ENCODE measurements around the gene PREX1. TPM values are rescaled to one million over a fixed set of nuclear protein-coding genes. Genes with fewer than 3 reads are reported as not detected.

PREX1 gene
- polyA plus RNA-seq, 1 donor (not counting 4 experiments of a cell fraction or from before 2014, with no cell fraction given): 0.22 TPM

DNA sequence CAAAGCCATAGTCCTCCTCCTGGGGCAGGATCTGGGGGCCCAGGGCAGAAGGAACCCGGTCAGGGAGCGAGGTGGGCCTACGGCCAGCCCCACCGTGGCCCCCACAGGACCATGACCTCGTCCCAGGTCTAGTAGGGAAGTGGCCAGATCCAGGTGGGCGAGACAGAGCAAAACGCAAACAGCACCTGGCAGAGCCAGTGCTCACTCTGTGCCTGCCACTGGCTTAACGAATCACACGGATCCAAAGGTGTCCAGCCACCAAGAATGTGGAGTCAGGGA, 169.7 kb downstream of the PREX1 start:
- no peak overlapping the region for H2AFZ ChIP-seq (ENCODE audit: control insufficient read depth, low read length)
- no peaks in the 10 kb centered on the region for H3K9me3 ChIP-seq (ENCODE audit: control insufficient read depth, low read depth, low read length)
- H3K79me2 ChIP-seq (ENCODE audit: control insufficient read depth, insufficient read depth, low read length): no peaks in the 10 kb centered on the region
- peaks cover 40% of the 10 kb centered on the region for H3K27me3 ChIP-seq (ENCODE audit: control insufficient read depth, extremely low read depth, insufficient read depth, low read length)
- no peak overlapping the region for H3K4me3 ChIP-seq (ENCODE audit: control insufficient read depth in 2 of 3, extremely low read depth in 1 of 3, insufficient read depth in 2 of 3, low read depth in 1 of 3, low read length in 3 of 3)
- no peak overlapping the region for H3K9ac ChIP-seq (ENCODE audit: control insufficient read depth, extremely low read depth, insufficient read depth, low read length)
- H3K27ac ChIP-seq (ENCODE audit: control insufficient read depth, insufficient read depth, low read length): no peak overlapping the region
- H3K36me3 ChIP-seq (ENCODE audit: control insufficient read depth in 2 of 2, extremely low read depth in 1 of 2, insufficient read depth in 2 of 2, low read length in 2 of 2): no peaks in the 10 kb centered on the region
- FAIRE-seq: no peak
- H3K4me1 ChIP-seq (ENCODE audit: control insufficient read depth, extremely low read depth, insufficient read depth, low read length): no peaks in the 10 kb centered on the region
- no peak overlapping the region for H3K4me2 ChIP-seq (ENCODE audit: control insufficient read depth, extremely low read depth, insufficient read depth, low read depth, low read length)
- TF ChIP-seq EZH2 (IDR thresholded peaks at IDR 0.05; ENCODE audit: low read length): no peak
- TF ChIP-seq, protein P1, sequence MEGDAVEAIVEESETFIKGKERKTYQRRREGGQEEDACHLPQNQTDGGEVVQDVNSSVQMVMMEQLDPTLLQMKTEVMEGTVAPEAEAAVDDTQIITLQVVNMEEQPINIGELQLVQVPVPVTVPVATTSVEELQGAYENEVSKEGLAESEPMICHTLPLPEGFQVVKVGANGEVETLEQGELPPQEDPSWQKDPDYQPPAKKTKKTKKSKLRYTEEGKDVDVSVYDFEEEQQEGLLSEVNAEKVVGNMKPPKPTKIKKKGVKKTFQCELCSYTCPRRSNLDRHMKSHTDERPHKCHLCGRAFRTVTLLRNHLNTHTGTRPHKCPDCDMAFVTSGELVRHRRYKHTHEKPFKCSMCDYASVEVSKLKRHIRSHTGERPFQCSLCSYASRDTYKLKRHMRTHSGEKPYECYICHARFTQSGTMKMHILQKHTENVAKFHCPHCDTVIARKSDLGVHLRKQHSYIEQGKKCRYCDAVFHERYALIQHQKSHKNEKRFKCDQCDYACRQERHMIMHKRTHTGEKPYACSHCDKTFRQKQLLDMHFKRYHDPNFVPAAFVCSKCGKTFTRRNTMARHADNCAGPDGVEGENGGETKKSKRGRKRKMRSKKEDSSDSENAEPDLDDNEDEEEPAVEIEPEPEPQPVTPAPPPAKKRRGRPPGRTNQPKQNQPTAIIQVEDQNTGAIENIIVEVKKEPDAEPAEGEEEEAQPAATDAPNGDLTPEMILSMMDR (optimal IDR thresholded peaks at IDR 0.05 in 1 of 3, IDR thresholded peaks at IDR 0.05 in 1 of 3, conservative IDR thresholded peaks at IDR 0.05 in 1 of 3; ENCODE audit: extremely low read depth in 1 of 3, insufficient read depth in 2 of 3, low read length in 3 of 3): no peak
- H4K20me1 ChIP-seq (ENCODE audit: control insufficient read depth, extremely low read depth, insufficient read depth, low read length): no peaks in the 10 kb centered on the region
- no peaks in the 10 kb centered on the region for H3K9me1 ChIP-seq (ENCODE audit: control insufficient read depth, extremely low read depth, insufficient read depth, low read length)
- DNase-seq (ENCODE audit: low read depth, low spot score): no peak
- dilution Hi-C loops (cut with MboI; ENCODE audit: extremely low pct_ligation_motif_present, low sequenced_read_pairs): loop anchor here (25.0 kb wide), 1 partner anchor 254 kb away; the partner anchor contains the start of gene ARFGEF2

DNA sequence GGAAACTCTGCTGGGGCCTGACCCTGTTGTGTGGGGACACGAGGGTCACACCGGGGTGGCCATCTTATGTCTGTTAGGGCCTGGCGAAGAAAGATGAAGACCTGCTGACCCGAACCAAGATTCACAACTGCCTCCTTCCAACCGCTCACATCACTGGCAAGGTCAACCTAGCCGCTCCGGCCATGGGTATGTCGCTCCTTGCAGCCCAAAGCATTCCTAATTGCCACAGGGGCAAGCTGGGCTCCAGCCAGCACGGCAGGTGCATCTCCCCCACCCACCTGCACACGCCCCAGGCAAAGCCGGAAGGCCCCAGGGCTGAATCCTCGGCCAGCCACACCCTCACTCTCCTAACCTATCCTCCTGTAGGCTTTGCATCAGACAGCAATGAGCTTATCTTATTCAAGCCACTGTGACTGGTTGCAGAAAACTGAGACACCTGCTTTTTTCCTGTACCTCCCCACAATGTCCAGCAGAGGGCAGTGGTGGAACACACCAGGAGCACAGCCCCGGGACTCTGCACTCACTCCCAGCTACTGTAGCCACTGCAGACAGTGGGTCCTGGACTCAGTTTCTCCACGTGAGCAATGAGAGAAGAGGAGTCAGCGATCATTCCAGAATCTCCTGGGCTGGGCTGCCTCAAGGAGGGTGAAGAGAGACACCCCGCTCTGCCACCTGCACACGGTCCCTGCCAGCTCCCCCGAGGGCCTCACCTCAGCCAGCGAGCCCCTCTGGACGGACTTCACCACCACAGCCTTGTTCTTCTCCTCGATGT, 170.2 kb downstream of the PREX1 start:
- Histone ChIP-seq H4K20me1 (ENCODE audit: control insufficient read depth, extremely low read depth, insufficient read depth, low read length) (no peaks in the 10 kb centered on the region), H3K9ac (ENCODE audit: control insufficient read depth, extremely low read depth, insufficient read depth, low read length) (no peak overlapping the region), H3K27ac (ENCODE audit: control insufficient read depth, insufficient read depth, low read length) (no peak overlapping the region), H3K36me3 (ENCODE audit: control insufficient read depth in 2 of 2, extremely low read depth in 1 of 2, insufficient read depth in 2 of 2, low read length in 2 of 2) (no peaks in the 10 kb centered on the region), H3K27me3 (ENCODE audit: control insufficient read depth, extremely low read depth, insufficient read depth, low read length) (peaks cover 40% of the 10 kb centered on the region), H2AFZ (ENCODE audit: control insufficient read depth, low read length) (no peak overlapping the region), H3K4me2 (ENCODE audit: control insufficient read depth, extremely low read depth, insufficient read depth, low read depth, low read length) (no peak overlapping the region), H3K4me3 (ENCODE audit: control insufficient read depth in 2 of 3, extremely low read depth in 1 of 3, insufficient read depth in 2 of 3, low read depth in 1 of 3, low read length in 3 of 3) (no peak overlapping the region), H3K79me2 (ENCODE audit: control insufficient read depth, insufficient read depth, low read length) (no peaks in the 10 kb centered on the region), H3K4me1 (ENCODE audit: control insufficient read depth, extremely low read depth, insufficient read depth, low read length) (no peaks in the 10 kb centered on the region), H3K9me3 (ENCODE audit: control insufficient read depth, low read depth, low read length) (no peaks in the 10 kb centered on the region), H3K9me1 (ENCODE audit: control insufficient read depth, extremely low read depth, insufficient read depth, low read length) (no peaks in the 10 kb centered on the region)
- TF ChIP-seq EZH2 (IDR thresholded peaks at IDR 0.05; ENCODE audit: low read length): no peak
- TF ChIP-seq, protein P1 (optimal IDR thresholded peaks at IDR 0.05 in 1 of 3, IDR thresholded peaks at IDR 0.05 in 1 of 3, conservative IDR thresholded peaks at IDR 0.05 in 1 of 3; ENCODE audit: extremely low read depth in 1 of 3, insufficient read depth in 2 of 3, low read length in 3 of 3): peak; percentile 90 to 94 (median 91)
- FAIRE-seq (peak; percentile 53), DNase-seq (ENCODE audit: low read depth, low spot score) (peak; percentile 23)
- dilution Hi-C loops (cut with MboI; ENCODE audit: extremely low pct_ligation_motif_present, low sequenced_read_pairs): loop anchor here (25.0 kb wide), 1 partner anchor 255 kb away; the partner anchor contains the start of gene ARFGEF2
